ENCODE measurements around the gene CAND2.

- TF ChIP-seq POLR2A (IDR thresholded peaks at IDR 0.05) (no peak), CTCF (IDR thresholded peaks at IDR 0.05) (no peak), POLR2AphosphoS5 (IDR thresholded peaks at IDR 0.05) (no peak), EP300 (IDR thresholded peaks at IDR 0.05) (no peak)
These were observed 828 bp downstream of the CAND2 start for GRCh38 chr3:12797124-12797891.
